M059J (cell line): ENCODE results near the gene RIC3. TPM values are rescaled to one million over a fixed set of nuclear protein-coding genes. Genes with fewer than 3 reads are reported as not detected.

Experiments used
- DNase-seq: peaks from one replicate; pipeline ENCODE4 v3.0.0-alpha.2; 2012; ENCODE audit warnings: low read depth
- total RNA-seq: library from RNA; depleted of rRNA; stranded (reverse); fragments of >200 nt; shearing (Covaris generic); gene quantifications from 2 replicates; pipeline ENCODE4 v1.2.3, GENCODE V29; 2014

RIC3 gene
- total RNA-seq, 1 experiment from 2014 or later: 0.32 TPM

GRCh38 chr11:8089791-8090510 lies 78.9 kb downstream of the RIC3 start:
- no peak for DNase-seq

GRCh38 chr11:8087756-8088155 lies 81.1 kb downstream of the RIC3 start:
- DNase-seq: no peak

GRCh38 chr11:8087185-8087584 lies 81.6 kb downstream of the RIC3 start:
- no peak for DNase-seq

GRCh38 chr11:8086571-8086970 lies 82.3 kb downstream of the RIC3 start:
- DNase-seq: no peak

- no peak for DNase-seq
Measured at GRCh38 chr11:8086001-8086479, 82.8 kb downstream of the RIC3 start.

DNA sequence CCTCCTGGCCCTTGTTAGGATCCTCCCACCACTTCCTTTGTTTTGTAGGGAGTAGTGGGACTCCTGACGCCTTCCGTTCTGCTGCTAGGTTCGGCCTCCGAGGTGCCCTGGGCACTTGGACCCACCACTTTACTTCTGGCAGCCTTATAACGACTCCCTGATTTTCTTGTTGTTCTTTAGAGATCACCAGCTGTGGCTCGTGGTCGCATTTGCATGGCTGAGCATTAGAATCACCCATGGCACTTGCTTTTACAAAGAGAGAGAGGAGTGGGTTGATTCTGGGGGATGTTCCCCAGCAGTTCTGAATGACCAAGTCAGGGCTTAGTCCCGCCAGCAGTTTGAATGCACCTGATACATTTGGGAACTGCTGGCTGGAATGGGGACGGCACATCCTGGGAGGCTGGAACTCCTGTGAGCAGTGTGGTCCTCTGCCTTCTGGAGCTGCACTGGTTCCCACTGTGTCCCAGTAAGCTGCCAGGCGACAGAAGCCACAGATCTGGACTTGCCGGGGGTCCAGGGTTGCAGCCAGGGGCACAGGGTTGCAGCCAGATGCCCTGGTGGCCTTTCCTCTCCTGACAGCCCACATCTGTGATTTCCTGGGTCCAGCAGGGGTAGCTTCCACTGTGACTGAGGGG lies 83.7 kb downstream of the RIC3 start:
- no peak for DNase-seq

DNA sequence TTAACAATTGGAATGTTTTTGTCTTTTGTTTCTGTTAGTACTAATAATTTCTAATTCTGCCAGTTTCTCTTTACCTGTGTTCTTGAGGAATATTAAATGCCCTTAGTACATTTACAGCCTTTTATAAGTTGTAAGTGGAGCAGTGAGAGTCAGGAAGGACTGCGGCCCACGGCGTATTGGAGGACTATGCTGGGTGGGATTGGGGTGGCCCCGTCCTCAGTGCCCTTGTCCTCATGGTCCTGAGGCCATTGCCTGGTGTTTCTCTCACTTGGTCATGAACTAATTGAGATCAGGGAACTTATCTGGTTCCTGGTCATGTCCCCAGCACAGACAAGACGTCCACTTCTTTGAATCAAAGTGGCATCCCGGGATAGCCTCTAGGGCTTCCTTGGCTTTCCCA lies 84.5 kb downstream of the RIC3 start:
- DNase-seq: no peak

- DNase-seq: no peak
Measured at GRCh38 chr11:8083871-8084281, 84.9 kb downstream of the RIC3 start.

DNA sequence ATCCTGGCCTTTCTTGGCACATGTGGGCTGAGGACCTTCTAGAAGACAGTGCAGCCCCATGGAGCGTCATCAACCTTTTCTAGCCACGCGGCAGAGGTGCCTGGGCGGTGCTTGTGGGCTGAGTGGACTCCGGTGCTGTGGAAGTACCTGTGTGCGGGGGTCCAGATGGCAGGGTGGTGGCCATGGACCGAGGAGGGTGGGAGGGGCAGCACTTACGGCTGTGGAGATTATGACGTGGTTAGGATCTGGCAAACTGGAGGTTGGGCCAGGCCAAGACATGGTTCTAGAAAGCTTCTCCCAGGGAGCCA lies 85.8 kb downstream of the RIC3 start:
- DNase-seq: no peak

GRCh38 chr11:8082391-8083087 lies 86.3 kb downstream of the RIC3 start:
- DNase-seq: no peak

DNA sequence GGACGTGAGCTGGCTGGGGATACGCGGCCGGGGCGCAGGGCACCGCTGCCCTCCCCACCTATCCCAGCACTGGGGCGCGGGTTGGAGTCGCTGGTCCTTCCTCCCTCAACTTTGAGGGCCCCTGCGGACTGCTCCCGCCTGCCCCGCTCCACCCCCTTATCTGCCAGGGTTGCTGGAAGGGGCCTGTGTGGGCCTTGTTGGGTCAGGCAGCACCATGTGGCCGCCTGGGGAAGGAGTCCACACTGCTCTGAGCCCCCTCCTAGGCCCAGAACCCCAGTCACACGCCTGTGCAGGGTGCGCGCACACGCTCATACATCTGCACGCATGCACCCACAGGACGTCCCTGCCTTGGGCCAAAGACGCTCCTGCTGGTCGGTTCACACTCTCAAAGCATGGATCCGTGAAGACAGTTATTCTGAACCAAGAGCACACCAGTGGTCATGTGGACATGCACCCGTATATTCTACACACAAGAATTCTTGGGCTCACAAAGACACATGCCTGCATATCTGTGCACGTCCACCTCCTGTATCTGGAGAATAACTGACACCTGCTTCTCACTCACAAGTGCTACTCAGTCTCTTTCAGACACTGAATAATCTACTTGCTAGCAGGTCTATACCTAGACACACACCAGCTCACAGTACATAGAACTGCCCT lies 87.1 kb downstream of the RIC3 start:
- no peak for DNase-seq

GRCh38 chr11:8080674-8081590 lies 87.9 kb downstream of the RIC3 start, which contains the start of gene TUB:
Gene TUB (plus strand): TSS chr11:8081211. CDS start chr11:8081511, 300 bp downstream.
- DNase-seq: no peak

GRCh38 chr11:8080069-8080670 lies 88.7 kb downstream of the RIC3 start:
- no peak for DNase-seq

- no peak for DNase-seq
Measured at GRCh38 chr11:8079111-8079675, 89.6 kb downstream of the RIC3 start.

DNA sequence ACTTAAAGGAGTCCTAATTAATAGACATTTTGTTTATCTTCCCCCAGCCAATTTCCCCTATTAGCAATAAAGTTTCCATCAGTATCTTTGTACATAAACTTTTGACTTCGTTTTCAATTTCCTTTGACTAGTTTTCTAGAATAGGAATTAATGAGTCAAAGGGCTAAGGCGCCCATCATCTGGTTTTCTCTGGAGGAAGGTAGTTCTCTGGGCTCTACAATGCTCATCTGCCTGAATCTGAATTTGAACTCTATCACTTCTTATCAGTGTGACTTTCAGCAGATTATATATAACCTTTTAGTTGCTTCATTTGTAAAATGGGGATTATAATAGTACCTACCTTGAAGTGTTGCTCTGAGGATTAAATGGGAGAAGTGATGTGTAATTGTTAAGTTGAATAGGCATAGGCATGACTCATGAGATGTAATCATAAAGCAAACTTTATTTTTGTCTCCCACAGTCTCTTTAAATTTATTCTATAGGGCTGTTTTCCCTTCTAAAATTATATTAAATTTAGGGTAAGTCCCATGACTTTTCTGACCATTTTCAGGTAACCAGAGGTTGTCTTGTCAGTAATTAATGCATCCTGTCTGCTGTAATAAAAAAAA lies 93.6 kb downstream of the RIC3 start:
- no peak for DNase-seq

- no peak for DNase-seq
Measured at GRCh38 chr11:8071616-8072581, 96.9 kb downstream of the RIC3 start.

- peak; percentile 46 for DNase-seq
Measured at GRCh38 chr11:8070417-8071115, 98.3 kb downstream of the RIC3 start.

DNA sequence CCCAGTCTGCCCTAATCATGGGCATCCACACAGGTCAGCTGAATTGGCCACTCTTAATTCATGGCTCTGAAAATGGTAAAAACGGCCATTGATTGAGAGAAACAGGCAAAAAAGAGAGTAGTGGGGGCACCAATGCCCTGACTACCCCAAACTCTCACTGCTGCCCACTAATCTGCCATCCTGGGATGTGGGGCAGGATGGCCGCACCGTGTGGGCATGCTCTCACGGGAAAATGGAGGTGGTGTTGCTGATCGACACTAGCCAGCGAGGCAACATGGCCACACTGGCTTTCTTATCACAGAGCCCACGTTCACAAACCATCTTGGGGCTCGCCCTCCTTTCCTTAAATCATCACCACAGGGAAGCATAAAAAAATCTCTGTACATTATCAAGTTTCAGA lies 99.1 kb downstream of the RIC3 start:
- DNase-seq: no peak
